Sciatic nerve (tissue), 2 donors: ENCODE measurements around the gene UCP3. TPM values are rescaled to one million over a fixed set of nuclear protein-coding genes. Genes with fewer than 3 reads are reported as not detected.

Source experiments
- ATAC-seq: fragments of 200-7000 bp; cut with Tn5 transposase; one replicate; pipeline ENCODE4 v1.9.1; 2020; ENCODE audit warnings: mild to moderate bottlenecking, moderate library complexity
- DNase-seq: peaks from one replicate; pipeline ENCODE4 v3.0.0-alpha.2; 2020; ENCODE audit warnings: low spot score
- intact Hi-C: fragments of 100-400 bp; cut with DNase I; formaldehyde crosslinking; loops from one replicate; pipeline ENCODE4 v1.14.2; 2022
- total RNA-seq: library from RNA; stranded (reverse); fragmentation: NEBNext Ultra II Directional; extraction: Animal tissue kit (Norgen Biotek cat#: 25700); gene quantifications from one replicate; pipeline ENCODE4 v1.2.1, GENCODE V29; 2021
- donor health status: DM: no; HTN: no; CAD: no.
- donor health status: DM: no; HTN: no; CAD: no.

UCP3 gene
- total RNA-seq, 1 donor from 2014 or later = 2.6 TPM

DNA sequence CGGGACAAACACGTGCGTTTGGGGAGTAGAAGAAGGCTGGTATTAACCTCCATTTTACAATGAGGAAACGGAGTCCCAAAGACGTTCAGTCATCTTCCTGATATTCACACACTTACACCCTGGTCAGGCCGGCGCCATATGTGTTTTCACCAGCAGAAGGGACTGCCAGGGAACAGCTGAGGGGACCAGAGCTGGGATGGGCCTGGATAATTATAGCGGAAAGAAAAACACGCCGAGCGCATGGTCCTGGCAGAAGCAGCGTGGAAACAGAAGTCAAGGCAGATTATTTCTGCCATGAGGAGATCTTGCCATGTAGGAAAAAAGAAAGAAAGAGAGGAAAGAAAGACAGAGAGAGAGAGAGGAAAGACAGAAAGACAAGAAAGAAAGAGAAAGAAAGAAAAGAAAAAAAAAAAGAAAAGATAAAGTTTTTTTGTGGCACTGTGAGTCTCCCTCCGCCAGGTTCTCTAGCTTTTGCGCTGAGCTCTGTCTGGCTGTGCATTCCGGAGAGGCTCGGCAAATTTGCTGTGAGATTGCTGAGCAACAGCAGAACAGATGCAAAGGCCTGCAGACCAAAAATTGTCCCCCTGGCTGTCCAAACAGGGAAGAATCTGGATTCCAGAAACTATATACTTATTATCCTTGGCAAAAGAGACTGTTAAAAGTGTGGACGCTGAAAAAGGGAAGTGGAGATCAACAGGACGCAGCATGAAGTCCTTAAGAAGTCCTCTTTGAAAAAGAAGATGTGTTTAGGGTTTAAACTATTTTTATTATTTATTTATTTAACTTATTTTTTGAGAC is 24.9 kb downstream of the UCP3 start:
- DNase-seq (no peak), ATAC-seq (no peak)
- intact Hi-C loops = no loop called here

DNA sequence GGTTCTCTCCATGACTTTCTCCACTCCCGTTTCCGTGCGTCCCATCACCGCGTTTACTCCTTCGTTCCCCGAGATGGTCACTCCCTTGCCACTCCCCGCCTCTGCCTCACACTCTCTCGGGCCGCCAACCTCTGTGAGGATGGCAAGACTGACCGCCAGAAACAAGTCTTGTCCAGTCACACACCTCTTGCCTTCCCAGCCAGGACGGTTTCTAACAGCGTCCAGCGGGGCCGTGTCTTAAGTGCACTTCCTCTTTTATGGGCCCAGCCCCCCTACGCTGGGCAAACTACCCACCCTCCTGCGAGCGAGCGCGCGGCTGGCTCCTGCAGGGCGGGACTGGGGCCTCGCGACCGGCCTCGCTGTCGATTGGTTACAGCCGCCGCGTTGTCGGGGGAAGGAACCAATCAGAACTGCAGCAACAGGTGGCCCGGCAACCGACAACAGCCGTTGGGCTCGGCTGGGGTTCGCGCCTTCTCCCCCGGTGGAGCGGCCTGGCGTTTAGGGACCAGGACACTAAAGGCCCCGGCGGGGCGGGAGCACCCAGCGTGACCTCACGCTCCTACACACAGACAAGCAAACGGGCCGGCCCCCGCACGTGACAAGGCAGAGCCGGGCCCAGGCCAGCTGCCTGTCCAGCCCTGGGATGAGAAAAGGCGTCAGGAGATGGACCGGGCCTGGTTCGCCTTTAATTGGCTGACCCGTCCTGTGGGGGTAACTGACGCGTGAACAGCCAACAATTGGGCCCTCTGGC is 25.7 kb downstream of the UCP3 start:
- peak; percentile 97 for ATAC-seq
- peak; percentile 94 for DNase-seq
- intact Hi-C loops = no loop called here

DNA sequence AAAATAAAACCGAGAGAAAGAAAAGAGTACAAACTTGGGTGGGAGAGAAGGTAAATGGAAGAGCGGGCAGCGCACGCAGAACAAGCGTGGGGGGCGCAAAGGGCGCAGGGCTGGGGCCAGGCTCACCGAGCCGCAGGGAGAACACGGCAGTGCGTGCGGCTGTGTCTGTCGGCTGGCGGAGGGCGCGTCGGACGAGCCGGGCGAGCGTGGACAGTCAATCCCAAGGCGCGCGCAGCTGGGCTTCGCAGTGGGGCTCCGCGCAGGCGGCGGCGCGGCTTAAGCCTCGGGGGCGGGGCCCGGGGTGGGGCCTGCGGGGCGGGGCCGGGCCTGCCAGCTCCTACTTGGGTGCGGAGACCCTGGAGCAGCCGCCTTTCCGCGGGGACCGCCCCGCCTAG is 26.3 kb downstream of the UCP3 start, which contains the start of gene UCP2:
TSS of gene UCP2 (minus strand) at position 249 of the 395 bp plus-strand sequence. CDS start 4,465 bp downstream, outside the sequence.
- peak; percentile 88 for DNase-seq
- ATAC-seq = peak; percentile 89
- intact Hi-C loops = no loop called here

DNA sequence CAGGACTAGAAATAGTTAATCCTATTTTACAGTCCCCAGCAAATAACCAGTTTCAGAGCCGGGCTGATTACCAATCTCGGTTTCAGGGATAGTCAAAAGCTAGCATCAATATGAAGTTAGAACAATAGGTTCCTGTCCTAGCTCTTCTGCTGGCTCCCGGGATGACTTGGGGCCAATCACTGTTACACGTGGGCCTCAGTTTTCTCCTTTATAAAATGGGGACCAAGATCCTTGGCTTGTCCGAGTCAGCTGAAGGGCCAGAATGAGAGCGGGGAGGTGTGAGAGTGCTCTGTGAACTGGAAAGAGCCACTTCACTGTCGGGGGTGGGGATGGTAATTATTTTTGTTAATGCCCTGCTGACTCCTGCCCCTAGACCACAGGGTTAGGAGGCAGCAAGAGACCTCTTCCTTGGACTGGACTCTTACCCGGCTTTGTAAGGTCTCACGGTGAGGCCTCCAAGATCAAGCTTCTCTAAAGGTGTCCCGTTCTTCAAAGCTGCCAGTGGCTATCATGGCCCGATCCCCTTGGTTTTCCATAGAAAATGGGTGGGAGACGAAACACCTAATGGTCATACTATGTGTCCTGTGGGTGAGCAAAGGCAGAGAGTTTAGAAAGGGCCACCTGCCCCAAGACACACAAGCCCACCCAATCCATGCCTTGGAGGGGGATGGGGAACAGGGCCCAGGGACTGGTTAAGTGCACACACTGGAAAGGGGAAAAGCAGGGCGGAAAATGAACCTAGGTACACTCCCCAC is 27.7 kb downstream of the UCP3 start:
- intact Hi-C loops = no loop called here
- no peak for ATAC-seq
- peak; percentile 41 for DNase-seq

DNA sequence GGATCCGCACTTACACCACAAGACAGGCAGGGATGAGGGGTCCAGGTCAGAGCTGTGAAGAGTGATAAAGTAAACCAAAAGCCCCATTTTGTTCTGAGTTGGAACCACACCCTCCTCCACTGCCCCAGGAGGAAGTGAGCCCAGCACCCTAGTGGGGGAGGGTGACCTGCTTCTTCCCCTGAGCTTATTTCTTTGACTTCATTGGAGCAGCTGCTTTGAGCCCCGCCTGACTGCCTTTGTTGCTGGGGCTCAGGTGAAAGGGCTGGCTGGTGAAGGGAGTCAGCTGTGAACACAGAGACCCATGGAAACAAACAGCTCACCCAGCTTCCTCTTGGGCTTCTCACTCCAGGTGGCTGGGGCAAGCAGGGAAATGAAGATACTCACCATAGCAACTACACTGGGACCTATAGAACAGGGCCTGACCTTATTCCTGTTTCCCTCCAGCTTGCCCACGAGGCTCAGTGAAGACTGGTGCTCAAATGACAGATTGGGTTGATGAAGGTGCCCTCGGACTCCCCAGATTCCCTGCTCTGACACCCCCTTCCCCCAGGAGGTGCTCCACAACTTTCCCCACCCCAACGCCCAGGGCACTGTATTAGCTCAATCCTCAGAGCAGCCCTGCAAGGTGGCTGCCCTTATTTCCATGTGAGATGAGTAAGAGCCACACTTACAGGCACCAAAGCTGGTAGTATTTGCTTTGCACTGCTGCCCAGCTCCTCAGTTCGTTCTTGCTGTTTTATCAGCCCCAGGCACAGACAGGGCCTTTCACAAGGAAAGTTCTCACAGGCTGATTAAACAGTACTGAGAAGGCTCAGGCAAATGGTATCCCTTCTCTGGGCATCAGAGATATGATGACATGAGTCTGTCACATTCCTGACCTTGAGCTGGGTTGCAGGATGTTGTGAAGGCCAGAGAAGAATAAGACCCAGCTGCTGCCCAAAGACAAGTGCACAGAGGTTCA is 28.6 kb downstream of the UCP3 start:
- ATAC-seq (no peak), DNase-seq (peak; percentile 51)
- intact Hi-C loops = no loop called here

DNA sequence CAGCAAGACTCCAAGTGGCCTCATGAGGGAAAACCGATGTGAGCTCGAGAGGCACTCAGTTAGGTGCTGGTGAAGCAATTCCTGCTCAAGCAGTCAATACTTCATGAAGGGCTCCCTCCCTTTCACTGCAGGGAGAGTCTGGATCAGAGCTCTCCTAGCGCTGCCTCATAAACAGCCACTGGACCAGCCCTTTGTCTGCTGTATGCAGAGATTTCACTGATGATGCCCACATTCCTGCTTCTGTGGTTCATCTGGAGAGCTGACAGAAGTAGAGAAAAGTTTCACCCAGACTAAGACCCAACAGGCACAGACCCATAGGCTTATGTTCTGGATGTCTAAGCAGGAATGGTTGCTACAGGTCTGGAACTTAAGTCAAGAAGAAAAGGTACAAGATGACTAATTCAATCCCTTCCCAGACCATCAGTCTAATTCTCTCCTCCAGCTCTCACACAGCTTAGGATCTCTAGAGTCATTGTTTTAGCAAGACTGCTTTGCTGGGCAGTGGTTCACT is 30.3 kb downstream of the UCP3 start:
- ATAC-seq (no peak), DNase-seq (peak; percentile 17)
- intact Hi-C loops = no loop called here

DNA sequence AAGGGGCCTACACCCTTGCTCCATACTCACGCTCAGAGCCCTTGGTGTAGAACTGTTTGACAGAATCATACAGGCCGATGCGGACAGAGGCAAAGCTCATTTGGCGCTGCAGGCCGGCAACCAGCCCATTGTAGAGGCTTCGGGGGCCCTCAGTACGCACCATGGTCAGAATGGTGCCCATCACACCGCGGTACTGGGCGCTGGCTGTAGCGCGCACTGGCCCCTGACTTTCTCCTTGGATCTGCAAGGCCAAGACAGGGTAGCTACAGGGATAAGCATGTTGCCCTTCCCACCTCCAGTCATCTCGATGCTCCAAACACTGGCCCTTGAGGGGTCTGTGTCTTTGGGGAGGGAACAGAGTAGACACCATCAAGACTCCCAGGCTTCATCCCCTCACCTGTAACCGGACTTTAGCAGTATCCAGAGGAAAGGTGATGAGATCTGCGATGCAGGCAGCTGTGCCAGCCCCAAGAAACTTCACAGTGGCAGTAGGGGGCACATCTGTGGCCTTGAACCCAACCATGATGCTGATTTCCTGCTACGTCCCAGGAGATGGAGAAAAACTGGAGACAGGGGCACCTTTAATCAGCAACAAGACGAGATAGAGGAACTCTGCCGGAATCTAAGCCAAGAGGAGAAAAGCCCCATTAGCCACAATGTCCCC is 30.9 kb downstream of the UCP3 start:
- intact Hi-C loops = no loop called here
- ATAC-seq (no peak), DNase-seq (peak; percentile 45)

DNA sequence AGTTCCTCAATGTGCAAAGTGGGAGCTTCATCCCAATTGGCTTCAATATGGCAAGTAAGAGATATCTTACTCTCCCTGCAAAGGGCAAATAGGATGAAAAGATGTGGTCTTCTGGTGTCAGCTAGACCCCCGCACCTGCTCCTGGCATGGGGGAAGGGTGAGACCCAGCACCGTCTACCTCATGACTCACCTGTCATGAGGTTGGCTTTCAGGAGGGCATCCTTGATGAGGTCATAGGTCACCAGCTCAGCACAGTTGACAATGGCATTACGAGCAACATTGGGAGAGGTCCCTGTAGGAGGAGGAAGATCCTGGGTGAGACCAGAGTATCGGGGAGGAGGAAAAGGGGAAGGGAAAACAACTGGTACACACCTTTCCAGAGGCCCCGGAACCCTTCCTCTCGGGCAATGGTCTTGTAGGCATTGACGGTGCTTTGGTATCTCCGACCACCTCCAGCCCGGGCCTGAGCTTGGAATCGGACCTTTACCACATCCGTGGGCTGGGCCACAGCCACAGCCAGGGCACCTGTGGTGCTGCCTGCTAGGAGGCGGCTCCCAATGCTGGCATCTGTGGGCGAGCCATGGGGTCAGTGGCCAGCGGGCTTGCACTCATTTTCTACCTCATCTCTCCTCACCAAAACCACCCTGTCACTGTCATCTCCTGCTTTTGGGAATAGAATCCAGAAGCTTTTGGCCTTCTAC is 32.3 kb downstream of the UCP3 start:
- intact Hi-C loops = no loop called here
- DNase-seq = peak; percentile 46

DNA sequence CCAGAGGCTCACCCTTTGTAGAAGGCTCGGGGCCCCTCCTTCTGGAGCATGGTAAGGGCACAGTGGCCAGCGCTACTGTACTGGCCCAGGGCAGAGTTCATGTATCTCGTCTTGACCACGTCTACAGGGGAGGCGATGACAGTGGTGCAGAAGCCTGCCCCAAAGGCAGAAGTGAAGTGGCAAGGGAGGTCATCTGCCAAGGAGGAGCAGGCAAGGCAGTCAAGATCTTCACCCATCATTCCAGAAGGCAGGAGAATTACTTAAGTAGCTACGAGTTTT is 33.5 kb downstream of the UCP3 start:
- no peak for ATAC-seq
- DNase-seq = peak; percentile 23
- intact Hi-C loops = no loop called here

More for the DNA sequence above, 32.3 kb downstream of the UCP3 start:
- no peak for ATAC-seq

DNA sequence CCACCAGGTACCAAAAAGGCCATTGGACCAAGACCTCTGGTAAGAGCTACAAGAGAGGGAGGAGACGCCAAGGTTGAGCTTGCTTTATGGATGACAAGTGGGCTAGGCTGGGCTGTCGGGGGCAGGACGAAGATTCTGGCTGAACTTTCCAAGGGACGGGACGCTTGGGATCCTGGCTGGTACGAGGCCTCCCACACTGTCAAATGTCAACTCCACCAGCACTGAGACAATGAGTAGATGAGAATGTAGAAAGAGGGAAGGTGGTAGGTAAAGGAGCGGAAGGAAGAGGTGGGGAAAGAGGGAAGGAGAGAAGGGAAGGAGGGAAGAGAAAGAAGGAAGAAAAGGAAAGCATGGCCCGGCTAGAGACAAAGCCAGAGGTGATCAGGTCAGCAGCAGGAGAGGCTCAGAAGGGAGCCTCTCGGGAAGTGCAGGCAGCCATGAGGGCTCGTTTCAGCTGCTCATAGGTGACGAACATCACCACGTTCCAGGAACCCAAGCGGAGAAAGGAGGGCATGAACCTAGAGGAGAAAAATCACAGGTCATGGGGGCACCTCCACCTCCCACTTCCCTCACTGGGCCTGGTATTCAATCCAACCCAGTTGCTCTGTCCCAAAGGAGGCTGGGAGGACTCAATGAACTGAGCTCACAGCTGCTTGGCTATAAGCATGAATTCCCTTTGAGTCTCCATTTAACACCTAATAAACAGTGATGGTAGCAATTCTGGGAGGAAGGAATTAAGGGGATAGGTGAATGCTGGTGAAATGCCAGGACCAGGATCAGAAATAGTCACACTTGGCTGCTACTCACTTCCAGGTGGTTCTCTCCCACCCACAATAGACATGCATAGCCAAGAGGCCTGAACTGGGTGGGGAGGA is 34.0 kb downstream of the UCP3 start:
- intact Hi-C loops = no loop called here
- ATAC-seq = no peak
- peak; percentile 36 for DNase-seq

DNA sequence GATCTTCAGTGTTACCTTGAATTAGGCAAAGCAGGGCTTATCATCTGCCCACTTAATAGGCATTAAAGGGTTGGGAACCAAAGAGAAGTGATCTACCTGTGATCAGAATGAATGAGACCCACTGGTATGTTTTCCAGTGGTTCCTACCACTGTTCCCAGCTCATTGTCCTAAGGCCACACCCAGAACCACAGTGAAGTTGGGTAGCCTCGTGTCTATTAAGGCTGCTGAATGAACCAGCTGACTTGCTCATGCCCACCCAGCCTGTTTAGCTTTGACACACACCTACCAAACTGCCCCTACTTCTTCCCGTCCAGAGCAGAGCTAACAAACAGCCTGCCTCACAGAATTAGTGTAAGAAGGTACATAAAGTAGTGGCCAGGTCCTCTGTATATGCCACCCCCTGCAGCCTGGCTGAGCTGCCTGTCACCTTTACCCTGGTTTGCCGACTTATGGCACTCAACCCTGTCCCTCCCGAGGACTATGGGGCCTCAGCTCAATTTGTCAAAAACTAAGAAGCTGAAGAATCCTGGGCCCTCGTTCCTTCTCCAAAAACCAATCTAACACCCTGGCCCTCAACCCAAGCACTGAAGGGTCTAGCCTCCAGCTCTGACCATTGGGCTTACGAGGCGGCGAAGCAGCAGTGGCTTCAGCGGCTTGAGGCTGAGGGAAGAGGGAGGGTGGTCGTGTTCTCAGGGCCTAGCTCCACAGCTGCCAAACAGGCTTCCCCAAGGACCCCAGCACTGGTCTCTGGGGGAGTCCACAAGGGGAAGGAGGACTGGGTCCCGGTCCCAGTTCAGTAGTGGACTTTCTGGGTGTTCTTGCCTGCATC is 36.0 kb downstream of the UCP3 start:
- intact Hi-C loops = no loop called here
- ATAC-seq = no peak
- no peak for DNase-seq

DNA sequence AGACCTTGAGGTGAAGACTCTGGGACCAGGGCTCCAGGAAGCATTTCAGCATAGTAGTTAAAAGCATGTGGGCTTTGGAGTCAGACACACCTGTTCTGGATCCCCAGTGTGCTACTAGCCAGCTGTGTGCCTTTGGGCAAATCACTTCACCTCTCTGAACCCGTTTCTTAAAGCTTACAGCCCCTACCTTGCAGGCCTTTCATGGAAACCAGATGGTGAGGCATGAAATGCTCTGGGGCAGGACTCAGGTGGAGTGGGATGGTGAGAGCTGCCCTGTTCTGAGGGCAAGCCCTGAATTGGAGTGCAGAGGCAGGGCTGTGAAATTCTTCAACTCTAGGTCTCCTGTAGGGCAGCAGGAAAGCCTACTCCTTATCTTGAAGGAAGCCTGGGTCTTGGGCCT is 36.7 kb downstream of the UCP3 start:
- intact Hi-C loops = no loop called here
- peak; percentile 9 for DNase-seq
- ATAC-seq = no peak

DNA sequence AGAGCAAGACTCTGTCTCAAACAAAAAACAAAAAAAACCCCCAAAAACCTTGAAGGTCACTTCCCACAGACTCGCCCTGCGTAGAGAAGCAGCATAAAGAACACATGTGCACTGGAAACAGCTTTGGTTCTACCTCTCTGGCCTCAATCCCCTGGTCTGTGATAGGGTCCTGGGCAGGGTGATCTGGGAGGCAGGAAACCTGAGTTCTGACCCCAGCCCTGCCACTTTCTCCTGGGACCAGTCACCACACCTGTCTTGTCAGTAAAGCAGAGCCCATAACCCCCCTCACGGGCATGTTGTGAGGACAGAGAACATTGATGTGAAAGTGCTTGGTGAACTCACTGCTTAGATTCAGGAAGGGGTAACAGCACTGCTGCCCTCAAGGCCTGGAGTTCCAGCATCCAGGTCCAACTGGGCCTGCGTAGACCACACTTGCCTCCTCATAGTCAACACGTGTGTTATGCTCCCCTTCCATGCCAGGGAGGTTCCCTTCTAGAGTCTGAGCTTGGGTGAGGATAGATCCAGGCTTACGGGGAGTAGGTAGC is 37.6 kb downstream of the UCP3 start:
- ATAC-seq = no peak
- no peak for DNase-seq
- intact Hi-C loops = no loop called here

DNA sequence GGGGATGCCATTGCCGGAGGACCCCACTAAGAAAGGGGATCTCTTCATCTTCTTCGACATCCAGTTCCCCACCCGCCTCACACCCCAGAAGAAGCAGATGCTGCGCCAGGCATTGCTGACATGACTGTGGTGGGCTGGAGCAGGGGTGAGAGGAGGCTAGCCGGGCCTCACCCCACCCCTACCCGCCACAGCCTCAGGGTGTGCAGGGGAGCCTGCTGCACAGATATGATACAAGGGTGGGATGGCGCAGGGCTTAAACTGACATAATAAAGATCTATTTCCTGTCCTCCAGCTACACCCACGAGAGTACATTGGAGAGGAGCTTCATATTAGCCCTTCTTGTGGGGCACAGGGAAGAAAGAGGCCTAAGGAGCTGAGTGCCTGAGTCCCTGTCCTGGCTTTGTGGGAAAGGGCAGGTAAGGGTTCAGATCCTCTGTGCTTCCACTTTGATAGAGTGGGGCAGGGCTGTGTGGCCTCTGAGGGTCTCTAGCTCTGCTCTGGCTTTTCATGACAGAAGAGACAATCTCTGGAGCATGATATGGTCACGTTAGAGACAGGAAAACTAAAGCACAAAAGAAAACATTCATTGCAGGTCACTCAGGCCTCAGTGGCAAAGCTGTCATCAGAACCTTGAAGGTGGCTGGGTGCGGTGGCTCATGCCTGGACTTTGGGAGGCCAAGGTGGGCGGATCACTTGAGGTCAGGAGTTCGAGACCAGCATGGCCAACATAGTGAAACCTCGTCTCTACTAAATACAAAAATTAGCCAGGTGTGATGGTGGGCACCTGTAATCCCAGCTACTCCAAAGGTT is 38.7 kb downstream of the UCP3 start:
- DNase-seq (no peak), ATAC-seq (no peak)
- intact Hi-C loops = loop anchor here (10.0 kb wide), 1 partner anchor 45 kb away; no protein-coding TSS in a partner anchor

DNA sequence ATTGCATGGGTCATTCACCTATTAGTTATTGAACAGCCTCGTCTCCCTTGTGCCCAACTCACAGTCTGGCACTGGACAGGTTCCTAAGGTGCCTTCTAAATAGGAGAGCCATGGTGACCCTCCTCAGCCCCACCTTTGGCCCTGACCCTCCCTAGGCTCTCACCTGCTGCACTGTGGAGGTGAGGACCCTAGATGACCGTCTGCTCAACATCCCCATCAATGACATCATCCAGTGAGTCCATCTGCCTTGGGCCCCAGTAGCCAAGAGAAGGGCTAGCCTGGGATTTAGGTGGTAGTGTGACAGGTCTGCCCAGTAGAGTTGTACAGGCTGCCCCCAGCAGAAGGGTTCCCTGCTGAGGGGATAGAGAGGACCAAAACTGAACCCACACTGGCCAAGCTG is 39.8 kb downstream of the UCP3 start:
- ATAC-seq = no peak
- intact Hi-C loops = loop anchor here (10.0 kb wide), 1 partner anchor 46 kb away; no protein-coding TSS in a partner anchor
- DNase-seq = no peak
